ENCODE data around the gene LSM7. TPM values are rescaled to one million over a fixed set of nuclear protein-coding genes. Genes with fewer than 3 reads are reported as not detected.

Gene LSM7
- total RNA-seq, 2 experiments from 2014 or later: 164 to 321 TPM

GRCh38 chr19:2320049-2320448 is 8.3 kb downstream of the LSM7 start:
- Histone ChIP-seq H3K4me3 (ENCODE audit: low read depth, low read length, poor library complexity, severe bottlenecking) (no peak overlapping the region), H3K9me3 (ENCODE audit: low read length) (peaks cover 8% of the 10 kb centered on the region), H2AFZ (ENCODE audit: low read length) (no peak overlapping the region), H3K79me2 (ENCODE audit: insufficient read depth, low read depth, low read length) (no peaks in the 10 kb centered on the region), H3K4me2 (ENCODE audit: low read length) (no peak overlapping the region), H3K27ac (ENCODE audit: low read depth, low read length, poor library complexity, severe bottlenecking) (no peak overlapping the region), H3K36me3 (ENCODE audit: insufficient read depth, low read length) (peaks cover 40% of the 10 kb centered on the region), H4K20me1 (ENCODE audit: insufficient read depth, low read length) (no peaks in the 10 kb centered on the region), H3K4me1 (ENCODE audit: insufficient read depth, low read length, poor library complexity, severe bottlenecking) (peaks cover 18% of the 10 kb centered on the region), H3K9me2 (ENCODE audit: insufficient read depth, low read length) (no peaks in the 10 kb centered on the region)
- no peak for TF ChIP-seq EZH2phosphoT487 (IDR thresholded peaks at IDR 0.05; ENCODE audit: borderline replicate concordance, low read depth, low read length)
- TF ChIP-seq, protein P1, sequence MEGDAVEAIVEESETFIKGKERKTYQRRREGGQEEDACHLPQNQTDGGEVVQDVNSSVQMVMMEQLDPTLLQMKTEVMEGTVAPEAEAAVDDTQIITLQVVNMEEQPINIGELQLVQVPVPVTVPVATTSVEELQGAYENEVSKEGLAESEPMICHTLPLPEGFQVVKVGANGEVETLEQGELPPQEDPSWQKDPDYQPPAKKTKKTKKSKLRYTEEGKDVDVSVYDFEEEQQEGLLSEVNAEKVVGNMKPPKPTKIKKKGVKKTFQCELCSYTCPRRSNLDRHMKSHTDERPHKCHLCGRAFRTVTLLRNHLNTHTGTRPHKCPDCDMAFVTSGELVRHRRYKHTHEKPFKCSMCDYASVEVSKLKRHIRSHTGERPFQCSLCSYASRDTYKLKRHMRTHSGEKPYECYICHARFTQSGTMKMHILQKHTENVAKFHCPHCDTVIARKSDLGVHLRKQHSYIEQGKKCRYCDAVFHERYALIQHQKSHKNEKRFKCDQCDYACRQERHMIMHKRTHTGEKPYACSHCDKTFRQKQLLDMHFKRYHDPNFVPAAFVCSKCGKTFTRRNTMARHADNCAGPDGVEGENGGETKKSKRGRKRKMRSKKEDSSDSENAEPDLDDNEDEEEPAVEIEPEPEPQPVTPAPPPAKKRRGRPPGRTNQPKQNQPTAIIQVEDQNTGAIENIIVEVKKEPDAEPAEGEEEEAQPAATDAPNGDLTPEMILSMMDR (conservative IDR thresholded peaks at IDR 0.05; ENCODE audit: low read length): no peak
- BruUV-seq (replicated peaks): no TSS peak
- ChIA-PET POLR2A (no interaction called here), CTCF (ENCODE audit: unreplicated experiment) (no interaction called here)
- DNase-seq (ENCODE audit: low spot score): no peak
- intact Hi-C loops (cut with micrococcal nuclease; ENCODE audit: unreplicated experiment): no loop called here

GRCh38 chr19:2319551-2319950 is 8.8 kb downstream of the LSM7 start:
- CTCF ChIA-PET (ENCODE audit: unreplicated experiment): no interaction called here
- Histone ChIP-seq H4K20me1 (ENCODE audit: insufficient read depth, low read length) (no peaks in the 10 kb centered on the region), H3K27ac (ENCODE audit: low read depth, low read length, poor library complexity, severe bottlenecking) (no peak overlapping the region), H3K4me1 (ENCODE audit: insufficient read depth, low read length, poor library complexity, severe bottlenecking) (peaks cover 18% of the 10 kb centered on the region), H3K4me2 (ENCODE audit: low read length) (no peak overlapping the region), H3K9me3 (ENCODE audit: low read length) (peaks cover 13% of the 10 kb centered on the region), H3K36me3 (ENCODE audit: insufficient read depth, low read length) (peaks cover 35% of the 10 kb centered on the region), H3K9me2 (ENCODE audit: insufficient read depth, low read length) (no peaks in the 10 kb centered on the region), H2AFZ (ENCODE audit: low read length) (no peak overlapping the region), H3K79me2 (ENCODE audit: insufficient read depth, low read depth, low read length) (no peaks in the 10 kb centered on the region), H3K4me3 (ENCODE audit: low read depth, low read length, poor library complexity, severe bottlenecking) (no peak overlapping the region)
- POLR2A ChIA-PET: interaction anchor here (1.3 kb wide), 1 partner anchor 8 kb away, joined by 3 read pairs; no protein-coding TSS in a partner anchor
- no peak for DNase-seq (ENCODE audit: low spot score)
- TF ChIP-seq, protein P1 (conservative IDR thresholded peaks at IDR 0.05; ENCODE audit: low read length): no peak
- TF ChIP-seq EZH2phosphoT487 (IDR thresholded peaks at IDR 0.05; ENCODE audit: borderline replicate concordance, low read depth, low read length): no peak
- intact Hi-C loops (cut with micrococcal nuclease; ENCODE audit: unreplicated experiment): loop anchor here (5.0 kb wide), 1 partner anchor 162 kb away; no protein-coding TSS in a partner anchor
- BruUV-seq (replicated peaks): no TSS peak

- Histone ChIP-seq H4K20me1 (ENCODE audit: insufficient read depth, low read length) (no peaks in the 10 kb centered on the region), H3K27ac (ENCODE audit: low read depth, low read length, poor library complexity, severe bottlenecking) (peak overlapping the region; percentile 58), H3K79me2 (ENCODE audit: insufficient read depth, low read depth, low read length) (no peaks in the 10 kb centered on the region), H3K4me3 (ENCODE audit: low read depth, low read length, poor library complexity, severe bottlenecking) (no peak overlapping the region), H3K4me2 (ENCODE audit: low read length) (peak overlapping the region; percentile 51), H3K9me2 (ENCODE audit: insufficient read depth, low read length) (no peaks in the 10 kb centered on the region), H3K4me1 (ENCODE audit: insufficient read depth, low read length, poor library complexity, severe bottlenecking) (peaks cover 18% of the 10 kb centered on the region), H3K9me3 (ENCODE audit: low read length) (peaks cover 19% of the 10 kb centered on the region), H2AFZ (ENCODE audit: low read length) (no peak overlapping the region; the same call in 1 of the 2 replicates), H3K36me3 (ENCODE audit: insufficient read depth, low read length) (peaks cover 29% of the 10 kb centered on the region)
- no TSS peak for BruUV-seq (replicated peaks)
- CTCF ChIA-PET (ENCODE audit: unreplicated experiment): interaction anchor here (1.0 kb wide), 1 partner anchor 29 kb away, joined by 9 read pairs; no protein-coding TSS in a partner anchor
- no peak for DNase-seq (ENCODE audit: low spot score)
- intact Hi-C loops (cut with micrococcal nuclease; ENCODE audit: unreplicated experiment): loop anchor here (5.0 kb wide), 1 partner anchor 162 kb away; no protein-coding TSS in a partner anchor
- TF ChIP-seq, protein P1 (conservative IDR thresholded peaks at IDR 0.05; ENCODE audit: low read length): no peak
- TF ChIP-seq EZH2phosphoT487 (IDR thresholded peaks at IDR 0.05; ENCODE audit: borderline replicate concordance, low read depth, low read length): no peak
- POLR2A ChIA-PET: interaction anchor here (0.6 to 1.3 kb wide), 4 partner anchors 9 to 301 kb away, joined by 3 to 4 read pairs (median 4); no protein-coding TSS in a partner anchor
Observed at GRCh38 chr19:2318923-2319322, 9.5 kb downstream of the LSM7 start.

Data from OCI-LY7 (cell line).